ENCODE data around the gene VIT.

Gene VIT, protein sequence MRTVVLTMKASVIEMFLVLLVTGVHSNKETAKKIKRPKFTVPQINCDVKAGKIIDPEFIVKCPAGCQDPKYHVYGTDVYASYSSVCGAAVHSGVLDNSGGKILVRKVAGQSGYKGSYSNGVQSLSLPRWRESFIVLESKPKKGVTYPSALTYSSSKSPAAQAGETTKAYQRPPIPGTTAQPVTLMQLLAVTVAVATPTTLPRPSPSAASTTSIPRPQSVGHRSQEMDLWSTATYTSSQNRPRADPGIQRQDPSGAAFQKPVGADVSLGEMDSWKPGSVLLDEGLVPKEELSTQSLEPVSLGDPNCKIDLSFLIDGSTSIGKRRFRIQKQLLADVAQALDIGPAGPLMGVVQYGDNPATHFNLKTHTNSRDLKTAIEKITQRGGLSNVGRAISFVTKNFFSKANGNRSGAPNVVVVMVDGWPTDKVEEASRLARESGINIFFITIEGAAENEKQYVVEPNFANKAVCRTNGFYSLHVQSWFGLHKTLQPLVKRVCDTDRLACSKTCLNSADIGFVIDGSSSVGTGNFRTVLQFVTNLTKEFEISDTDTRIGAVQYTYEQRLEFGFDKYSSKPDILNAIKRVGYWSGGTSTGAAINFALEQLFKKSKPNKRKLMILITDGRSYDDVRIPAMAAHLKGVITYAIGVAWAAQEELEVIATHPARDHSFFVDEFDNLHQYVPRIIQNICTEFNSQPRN

DNA sequence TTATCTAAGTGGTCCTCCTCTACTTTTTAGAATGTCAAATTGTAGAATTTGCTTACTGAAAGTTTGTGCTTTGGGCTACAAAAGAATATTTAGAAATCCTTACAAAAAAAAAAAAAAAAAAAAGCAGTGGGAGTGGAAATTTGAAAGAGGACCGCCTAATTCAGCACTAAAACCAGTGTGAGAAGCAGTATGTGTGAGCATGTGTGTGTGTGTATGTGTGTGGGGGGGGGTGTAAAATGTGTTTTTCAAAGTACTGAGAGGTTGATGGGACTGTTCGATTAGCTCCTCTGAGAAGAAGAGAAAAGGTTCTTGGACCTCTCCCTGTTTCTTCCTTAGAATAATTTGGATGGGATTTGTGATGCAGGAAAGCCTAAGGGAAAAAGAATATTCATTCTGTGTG, at the start of gene VIT:
Gene VIT (plus strand): TSS at position 175 of the 400 bp plus-strand sequence. CDS start 19,664 bp downstream, outside the sequence.
- DNase-seq (ENCODE audit: low read depth in 2 of 2): no peak

DNA sequence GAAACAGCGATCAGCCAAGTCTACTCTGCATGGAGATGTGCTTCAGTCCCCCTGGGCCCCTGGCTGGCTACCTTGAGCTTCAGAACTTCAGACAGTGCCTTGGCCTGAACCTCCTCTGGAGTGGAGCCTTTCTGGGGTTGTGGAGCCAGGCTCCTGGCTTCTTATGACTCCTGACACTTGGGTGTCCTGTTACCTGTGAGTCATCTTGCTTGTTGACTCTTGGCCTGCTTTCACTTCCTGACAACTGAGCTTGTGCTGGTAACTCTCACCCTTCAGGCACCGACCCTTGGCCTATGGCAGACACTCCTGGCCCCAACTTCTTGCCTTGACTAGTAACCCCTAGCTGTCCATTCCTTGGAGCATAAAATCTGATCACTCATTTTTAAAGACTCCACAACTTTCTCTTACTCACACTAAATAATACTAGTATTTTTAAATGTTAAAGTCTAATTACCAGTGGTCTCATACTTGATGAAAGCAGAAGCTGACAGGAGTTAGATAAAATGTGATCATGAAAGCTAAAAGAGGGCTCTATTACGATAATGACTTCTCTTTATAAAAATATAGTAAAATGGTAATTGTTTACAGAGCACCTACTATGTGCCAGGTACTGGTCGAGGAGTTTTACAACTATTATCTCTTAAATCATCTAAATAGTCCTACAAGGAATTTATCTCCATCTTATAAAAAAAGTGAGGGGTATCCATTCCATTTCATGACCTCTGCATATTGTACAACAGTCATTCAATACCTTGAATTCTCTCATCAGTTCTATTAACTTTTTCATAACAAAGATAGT, 46.3 kb upstream of the VIT start:
- DNase-seq (ENCODE audit: low read depth in 2 of 2): no peak

DNA sequence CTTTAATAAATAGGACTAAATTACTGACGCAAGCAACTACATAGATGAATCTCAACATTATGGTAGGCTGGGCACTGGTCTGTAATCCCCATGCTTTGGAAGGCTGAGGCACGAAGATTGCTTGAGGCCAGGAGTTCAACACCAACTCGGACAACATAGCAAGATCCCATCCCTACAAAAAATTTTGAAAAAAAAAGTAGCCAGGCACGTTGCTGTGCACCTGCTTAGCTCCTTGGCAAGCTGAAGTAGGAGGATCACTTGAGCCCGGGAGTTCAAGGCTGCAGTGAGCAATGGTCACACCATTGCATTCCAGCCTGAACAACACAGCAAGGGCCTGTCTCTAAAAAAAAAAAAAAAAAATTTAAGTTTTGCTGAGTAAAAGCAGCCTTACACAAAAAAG, 43.4 kb upstream of the VIT start:
- no peak for DNase-seq (ENCODE audit: low read depth in 2 of 2)

DNA sequence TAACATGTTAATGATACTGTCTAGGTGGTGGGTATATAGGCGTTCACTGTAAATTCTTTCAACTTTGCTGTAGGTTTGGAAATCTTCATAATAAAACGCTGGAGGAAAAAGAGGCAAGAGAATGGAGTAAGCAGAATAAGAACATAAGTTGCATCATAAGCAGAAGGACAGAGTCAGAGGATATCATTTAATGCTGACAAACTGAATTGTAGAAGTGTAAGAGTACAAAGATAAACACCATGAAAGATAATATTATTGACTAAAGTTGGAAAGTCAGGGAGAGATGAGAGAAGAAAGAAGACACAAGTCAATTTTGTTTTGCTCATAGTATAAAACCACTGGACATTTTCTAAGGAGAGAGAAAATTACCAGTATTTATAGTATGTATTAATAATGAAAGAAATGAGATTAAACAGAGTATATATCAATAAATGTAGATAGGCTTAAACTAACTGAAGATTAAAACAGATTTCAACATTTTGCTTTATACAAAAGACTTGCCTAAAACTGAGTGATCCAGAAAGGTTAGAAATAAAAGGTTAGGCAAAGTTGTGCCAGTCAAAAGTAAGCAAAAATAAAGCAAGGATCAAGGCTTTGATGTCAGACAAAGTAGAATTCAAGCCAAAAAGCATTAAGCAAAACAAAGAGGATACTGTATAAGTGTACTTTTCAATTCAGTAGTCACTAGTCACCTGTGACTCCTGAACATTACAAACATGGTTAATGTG, 42.4 kb upstream of the VIT start:
- DNase-seq (ENCODE audit: low read depth in 2 of 2): no peak

DNA sequence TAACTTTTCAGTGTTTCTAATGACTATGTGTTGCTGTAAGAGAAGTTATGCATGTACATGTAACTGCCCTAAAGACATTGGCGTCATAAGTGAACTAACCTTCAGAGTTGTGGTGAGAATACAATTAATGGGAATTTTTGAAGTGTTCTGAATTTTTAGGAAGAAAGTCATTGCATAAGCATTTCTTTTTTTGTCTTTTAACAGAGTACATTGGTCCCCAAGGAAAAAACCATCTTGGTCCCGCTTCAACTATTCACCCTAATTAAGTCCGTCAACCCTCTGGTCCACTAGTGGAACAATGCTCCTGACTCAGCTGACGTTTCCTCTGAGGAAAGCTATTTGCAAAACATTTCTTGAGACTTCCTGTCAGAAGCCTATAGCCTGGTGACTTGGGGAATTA, 41.1 kb upstream of the VIT start:
- DNase-seq (ENCODE audit: low read depth in 2 of 2): no peak

DNA sequence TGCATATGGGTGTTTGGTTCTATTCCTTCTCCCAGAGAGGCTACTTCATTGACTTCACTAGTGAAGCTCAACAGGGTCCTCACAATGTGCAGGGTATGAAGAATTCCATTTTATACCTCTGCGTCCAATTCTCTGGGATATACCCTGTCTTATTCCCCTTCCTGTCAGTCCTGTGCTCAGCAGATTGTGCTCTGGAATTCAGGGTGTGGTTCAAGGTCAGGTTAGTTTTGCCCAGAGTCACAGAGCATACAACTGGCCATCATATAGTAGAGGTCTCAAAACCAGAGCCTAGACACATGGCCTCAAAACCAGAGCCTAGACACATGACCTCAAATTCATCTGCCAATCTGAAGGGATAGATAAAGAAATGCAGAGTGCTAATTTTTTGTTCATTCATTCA, 38.8 kb upstream of the VIT start:
- DNase-seq (ENCODE audit: low read depth in 2 of 2): no peak

DNA sequence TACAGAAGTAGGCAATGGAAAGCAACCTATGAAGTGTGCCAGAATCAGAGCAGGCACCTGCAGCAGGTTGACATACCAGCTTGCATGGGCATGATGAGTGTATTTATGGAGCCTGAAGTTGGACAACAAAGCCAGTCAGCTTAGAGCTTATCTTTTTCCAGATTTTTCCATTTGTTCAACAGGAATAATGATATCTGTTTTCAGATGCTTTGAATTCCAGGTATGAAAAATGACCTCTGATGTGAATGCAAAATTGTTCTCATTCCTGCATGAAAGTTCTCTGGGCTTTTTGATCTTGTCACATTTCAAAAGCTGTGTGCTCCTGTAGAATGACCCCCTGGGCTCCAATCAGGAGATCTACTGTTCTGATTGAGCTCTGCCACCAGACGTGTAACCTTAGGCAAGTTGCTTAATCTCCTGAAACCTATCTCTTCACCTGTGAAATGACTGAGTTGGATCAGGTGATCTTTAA, 38.2 kb upstream of the VIT start:
- no peak for DNase-seq (ENCODE audit: low read depth in 2 of 2)

DNA sequence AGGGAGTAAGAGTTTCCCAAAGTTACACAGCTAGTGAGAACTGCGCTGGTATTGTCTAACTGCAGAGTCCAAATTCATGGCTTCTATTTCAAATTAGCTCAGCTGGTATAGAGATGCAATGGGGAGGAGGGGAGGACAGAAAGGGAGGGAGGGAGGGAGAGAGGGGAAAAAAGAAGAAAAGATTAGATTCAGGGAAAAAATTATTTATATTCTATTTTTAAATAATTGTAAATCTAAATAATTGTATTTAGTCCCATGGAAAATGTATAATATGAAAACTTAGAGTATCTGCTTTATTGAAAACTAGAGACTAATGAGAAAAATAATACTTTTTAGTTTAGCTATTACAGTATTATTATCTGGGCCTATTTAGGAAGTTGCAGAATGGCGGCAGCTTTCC, 37.3 kb upstream of the VIT start:
- DNase-seq (ENCODE audit: low read depth in 2 of 2): no peak

DNA sequence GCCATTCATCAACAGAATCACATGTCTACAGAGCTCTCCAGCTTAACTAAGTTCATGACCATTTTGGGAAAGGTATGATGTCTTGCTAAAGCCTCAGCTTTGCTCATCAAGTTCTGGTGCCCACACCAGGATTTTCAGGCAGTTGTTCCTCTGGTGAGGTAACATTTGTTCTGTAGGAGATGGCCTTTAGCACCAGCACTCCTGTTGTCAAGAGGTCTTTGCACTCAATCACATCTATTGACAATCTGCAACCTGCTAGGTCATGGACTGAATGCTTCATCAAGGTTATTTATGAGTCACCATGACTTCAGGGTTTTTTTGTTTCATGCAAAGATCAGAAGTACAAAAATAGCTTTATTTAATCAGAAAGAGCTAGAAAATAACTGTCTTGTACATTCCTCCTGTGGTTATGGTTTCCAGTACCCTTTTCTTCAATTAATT, 36.6 kb upstream of the VIT start:
- DNase-seq (ENCODE audit: low read depth in 2 of 2): no peak

DNA sequence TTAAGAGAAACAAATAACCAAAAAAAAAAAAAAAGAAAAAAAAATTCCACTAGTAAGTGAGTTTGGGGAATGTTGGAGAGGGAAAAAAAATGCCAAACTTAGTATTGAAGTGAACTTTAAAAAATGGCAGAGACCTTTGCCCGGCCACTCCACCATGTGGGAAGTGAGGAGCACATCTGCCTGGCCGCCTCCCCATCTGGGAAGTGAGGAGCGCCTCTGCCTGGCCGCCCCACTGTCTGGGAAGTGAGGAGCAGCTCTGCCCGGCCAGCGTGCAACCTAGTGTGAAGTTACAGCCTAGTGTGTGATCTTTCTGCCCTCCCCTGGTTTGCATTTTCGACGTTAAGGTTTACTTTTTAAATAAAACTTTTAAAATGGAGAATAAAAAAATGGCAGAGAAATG, 33.9 kb upstream of the VIT start:
- no peak for DNase-seq (ENCODE audit: low read depth in 2 of 2)

DNA sequence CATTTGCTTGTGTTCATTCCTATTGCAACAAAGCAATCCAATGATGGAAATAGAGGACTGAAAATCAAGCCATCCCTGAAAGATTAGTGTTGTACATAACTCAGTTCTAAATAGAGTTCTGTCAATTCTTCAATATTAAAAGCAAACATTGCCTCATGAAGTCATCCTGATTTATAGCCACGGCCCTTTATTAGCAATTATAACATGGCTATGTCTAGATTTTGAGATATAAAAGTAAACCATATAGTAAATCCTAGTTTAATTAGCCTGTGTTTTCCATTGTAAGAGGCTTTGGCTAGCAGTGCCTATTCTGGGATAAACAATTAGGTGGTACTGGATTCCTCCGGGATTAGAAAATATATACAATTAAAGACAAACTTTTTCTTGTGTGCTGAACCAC, 33.2 kb upstream of the VIT start:
- DNase-seq (ENCODE audit: low read depth in 2 of 2): no peak

DNA sequence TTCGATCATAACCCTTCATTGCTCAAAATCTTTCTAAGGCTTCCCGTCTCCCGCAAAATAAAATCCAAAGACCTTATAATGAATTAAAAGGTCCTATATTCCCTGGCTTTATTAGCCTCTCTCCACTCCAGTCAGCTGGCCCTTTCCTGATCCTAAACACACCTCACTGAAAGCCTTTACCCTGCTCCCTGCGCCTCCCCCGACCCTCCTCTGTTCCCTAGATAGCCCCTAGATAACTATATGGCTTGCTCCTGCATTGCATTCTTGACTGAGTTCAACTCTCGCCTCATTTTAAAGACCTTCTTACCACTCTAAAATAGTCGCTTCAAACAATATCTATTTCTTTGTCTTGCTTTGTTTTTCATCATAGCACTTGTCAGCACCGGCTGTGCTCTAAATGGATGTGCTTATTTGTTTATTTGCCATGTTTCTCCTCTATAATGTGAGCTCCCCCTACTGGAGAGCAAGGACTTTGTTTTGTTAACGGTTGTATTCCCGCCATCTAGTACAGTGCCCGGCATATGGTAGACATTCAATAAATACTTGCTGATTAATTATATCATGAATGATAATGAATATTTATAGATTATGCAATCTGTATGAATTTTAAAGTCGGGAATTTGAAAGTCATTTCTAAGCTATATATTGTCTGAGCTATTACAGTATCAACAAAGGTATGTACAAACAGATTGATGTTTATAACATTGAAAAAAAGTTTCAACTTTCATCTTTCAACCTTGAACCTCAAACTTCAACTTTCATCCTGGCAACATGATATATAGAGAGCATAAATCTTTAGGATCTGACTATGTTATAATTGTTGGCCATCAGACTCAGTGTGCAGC, 32.4 kb upstream of the VIT start:
- no peak for DNase-seq (ENCODE audit: low read depth in 2 of 2)

DNA sequence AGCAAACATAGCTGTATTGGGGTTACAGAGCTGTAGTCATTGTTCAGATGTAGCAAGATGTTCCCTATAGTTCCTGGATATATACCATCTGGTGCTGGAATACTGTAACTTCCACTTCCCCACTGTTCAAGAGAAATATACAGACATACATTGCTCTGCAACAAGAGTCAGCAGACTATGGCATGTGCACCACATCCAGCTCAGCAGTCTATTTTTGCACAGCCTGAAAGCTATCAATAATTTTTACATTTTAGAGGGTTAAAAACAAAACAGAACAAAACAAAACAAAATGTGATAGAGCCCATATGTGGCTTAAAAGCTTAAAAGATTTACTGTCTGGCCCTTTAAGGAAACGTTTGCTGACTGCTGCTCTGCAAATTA, 31.8 kb upstream of the VIT start:
- DNase-seq (ENCODE audit: low read depth in 2 of 2): no peak

DNA sequence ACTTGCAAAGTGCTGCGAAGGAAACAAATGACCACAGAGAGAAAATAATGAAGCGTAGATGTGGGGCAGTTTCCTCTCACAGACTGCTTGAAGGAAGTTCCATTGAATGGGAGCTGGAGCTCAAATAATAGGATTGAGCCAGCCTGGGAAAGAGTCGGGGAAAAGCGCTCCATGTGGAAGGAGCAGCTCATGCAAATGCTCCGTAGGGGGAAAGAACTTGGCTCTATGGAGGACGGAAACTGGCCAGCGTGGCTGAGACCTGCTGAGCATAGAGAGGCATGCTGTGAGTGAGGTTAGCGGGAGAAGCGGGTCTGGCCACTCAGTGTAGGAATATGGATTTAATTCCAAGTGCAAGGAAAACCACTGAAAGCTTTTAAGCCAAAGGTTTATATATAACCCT, 28.6 kb upstream of the VIT start:
- DNase-seq (ENCODE audit: low read depth in 2 of 2): no peak

DNA sequence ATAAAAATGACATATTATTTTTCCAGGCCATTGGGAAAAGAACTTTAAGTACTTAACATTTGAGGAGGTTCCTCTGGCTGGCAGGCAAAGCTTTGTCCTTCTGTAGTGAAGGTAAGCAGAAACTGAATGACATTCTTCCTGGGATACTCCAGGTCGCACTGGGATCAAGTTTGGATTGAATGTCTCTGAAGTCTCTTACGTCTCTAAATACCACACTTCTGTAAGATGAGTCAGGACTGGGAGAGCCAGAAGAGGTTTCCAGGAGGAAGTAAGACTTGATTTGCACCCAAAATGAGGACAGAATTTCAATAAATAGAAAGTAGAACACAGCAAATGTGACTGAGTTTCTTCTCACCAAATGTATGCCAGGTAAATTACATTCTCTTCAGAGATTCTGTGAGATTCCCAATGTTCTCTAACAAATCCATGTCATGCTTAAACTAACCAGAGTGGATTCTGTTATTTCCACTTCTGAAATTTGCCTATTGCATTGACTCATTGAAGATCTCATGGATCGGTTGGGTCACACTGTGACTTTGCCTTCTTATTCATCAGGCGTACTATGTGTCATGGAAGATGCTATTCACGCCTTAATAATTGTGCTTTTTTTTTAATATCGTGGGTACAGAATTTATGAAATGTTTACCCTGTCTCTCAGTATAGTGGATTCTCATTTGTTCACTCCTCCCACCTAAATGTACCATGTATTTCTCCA, 25.5 kb upstream of the VIT start:
- DNase-seq (ENCODE audit: low read depth in 2 of 2): no peak

DNA sequence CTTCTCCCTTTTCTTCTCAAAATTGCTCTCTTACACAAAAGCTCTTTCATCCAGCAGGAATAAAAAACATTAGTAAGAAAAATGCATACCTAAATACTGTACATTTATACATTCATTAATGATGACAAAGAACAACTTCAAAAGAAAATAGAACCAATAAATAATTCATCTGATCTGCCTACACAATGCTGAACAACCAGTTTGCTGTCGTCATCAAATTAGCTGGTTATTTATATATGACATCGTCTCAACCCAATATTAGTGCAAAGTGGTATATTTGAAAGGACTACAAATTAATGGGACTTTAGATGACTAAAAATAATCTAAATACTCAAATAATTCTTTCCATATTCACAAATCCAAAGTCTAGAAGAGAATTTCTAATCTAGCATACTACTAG, 24.8 kb upstream of the VIT start:
- no peak for DNase-seq (ENCODE audit: low read depth in 2 of 2)

DNA sequence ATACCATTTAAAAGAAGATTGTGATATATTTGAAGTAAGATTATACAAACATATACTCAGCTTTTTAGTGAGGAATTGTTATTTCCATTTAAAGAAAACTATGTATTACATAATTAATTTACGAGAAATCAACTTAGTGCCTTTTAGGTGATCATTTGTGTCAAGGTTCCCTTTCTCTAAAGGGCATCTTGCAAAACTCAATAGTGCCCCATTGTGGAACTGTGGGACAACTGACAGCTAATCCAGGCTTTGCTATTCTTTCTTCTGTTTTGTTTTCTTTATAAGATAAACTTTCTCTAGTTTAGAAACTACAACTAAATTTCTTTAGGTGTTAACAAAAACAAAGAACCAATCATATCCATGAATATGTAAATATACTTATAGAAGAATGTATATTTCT, 24.3 kb upstream of the VIT start:
- no peak for DNase-seq (ENCODE audit: low read depth in 2 of 2)

DNA sequence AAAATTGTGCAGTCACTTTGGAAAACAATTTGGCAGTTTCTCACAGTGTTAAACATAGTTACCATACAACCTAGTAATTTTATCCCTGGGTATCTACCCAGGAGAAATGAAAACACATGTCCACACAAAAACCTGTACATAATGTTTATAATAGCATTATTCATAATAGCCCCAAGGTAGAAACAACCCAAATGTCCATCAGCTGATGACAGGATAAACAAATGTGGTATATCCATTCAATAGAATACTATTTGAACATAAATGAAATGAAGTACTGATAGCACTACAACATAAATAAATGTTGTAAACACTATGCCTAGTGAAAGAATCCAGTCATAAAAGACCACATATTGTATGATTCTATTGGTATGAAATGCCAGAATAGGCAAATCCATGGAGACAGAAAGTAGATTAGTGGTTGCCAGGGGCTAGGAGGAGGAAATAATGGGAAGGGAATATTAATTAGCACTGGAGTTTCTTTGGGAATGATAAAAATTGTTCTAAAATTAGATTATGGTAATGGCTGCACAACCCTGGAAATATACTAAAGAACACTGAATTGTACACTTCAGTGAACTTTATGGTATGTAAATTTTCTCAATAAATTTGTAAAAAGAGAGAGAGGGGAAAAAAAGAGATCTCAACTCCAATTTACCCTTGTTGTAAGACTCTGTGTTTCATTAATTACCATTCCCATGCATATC, 20.8 kb upstream of the VIT start:
- no peak for DNase-seq (ENCODE audit: low read depth in 2 of 2)

DNA sequence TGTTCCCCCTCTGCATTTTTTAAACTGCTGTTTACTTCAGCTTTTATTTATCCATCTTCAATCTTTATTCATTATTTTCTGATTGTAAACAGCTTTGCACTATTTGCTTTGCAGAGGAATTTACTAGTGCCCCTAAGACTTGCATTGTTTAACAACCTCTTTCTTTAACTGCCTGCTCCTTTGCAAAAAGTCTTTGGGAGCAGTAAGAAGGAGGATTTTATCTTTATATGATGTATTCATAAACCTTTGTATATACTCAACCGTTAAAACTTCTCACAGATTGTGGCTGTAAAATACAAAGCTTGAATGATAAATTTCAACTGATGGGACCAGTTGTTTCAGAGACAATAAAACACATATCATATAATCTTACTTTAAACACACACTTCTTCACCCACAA, 20.1 kb upstream of the VIT start:
- no peak for DNase-seq (ENCODE audit: low read depth in 2 of 2)

DNA sequence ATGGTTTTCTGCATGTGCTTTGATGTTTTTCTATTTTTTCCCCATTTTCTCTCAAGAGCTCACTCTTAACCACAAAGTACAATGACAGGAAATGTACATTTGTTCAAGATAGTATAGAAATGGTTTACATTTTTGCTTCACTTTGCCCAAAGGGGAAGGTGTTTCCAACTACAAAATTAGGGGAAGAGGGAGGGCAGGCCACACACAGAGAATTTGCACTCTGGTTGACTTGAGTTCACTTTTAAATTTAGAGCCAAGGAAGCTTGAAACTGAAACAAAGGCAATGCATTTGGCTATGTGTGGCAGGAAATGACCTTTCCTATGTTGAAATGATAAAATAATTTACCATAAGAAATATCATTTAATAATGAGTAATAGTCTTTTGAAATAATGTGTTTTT, 19.1 kb upstream of the VIT start:
- no peak for DNase-seq (ENCODE audit: low read depth in 2 of 2)

Measured in stimulated activated CD8-positive, alpha-beta memory T cell treated with anti-CD3 and anti-CD28 coated beads, Interleukin-15, amount 100 ng/mL, for 4 hours (primary cell).